RWPE2 (cell line): ENCODE results near the gene F11.

Source experiments
- ATAC-seq: fragments of 200-7000 bp; cut with Tn5 transposase; 3 replicates; pipeline ENCODE4 v1.9.1; 2021; ENCODE audit warnings: low read depth
- DNase-seq: peaks from one replicate; pipeline ENCODE4 v3.0.0-alpha.2; 2020; ENCODE audit warnings: low spot score
- H3K27ac ChIP-seq: fragments of 450-650 bp; 2 replicates; pipeline ENCODE4 v1.5.1; 2017; ENCODE audit warnings: mild to moderate bottlenecking; ENCODE audit not compliant: poor library complexity, severe bottlenecking
- H3K27me3 ChIP-seq: fragments of 250-450 bp; sonication (Bioruptor Pico); 2 replicates; pipeline ENCODE4 v1.5.1; 2021; ENCODE audit warnings: mild to moderate bottlenecking, moderate library complexity; ENCODE audit not compliant: insufficient read depth, poor library complexity, severe bottlenecking
- H3K36me3 ChIP-seq: fragments of 250-450 bp; sonication (Bioruptor Pico); 2 replicates; pipeline ENCODE4 v1.5.1; 2020; ENCODE audit warnings: low read depth, mild to moderate bottlenecking, moderate library complexity
- H3K4me1 ChIP-seq: fragments of 250-450 bp; sonication (Bioruptor Pico); 2 replicates; pipeline ENCODE4 v1.5.1; 2021; ENCODE audit warnings: mild to moderate bottlenecking, moderate library complexity; ENCODE audit not compliant: insufficient read depth, poor library complexity, severe bottlenecking
- H3K4me3 ChIP-seq: fragments of 250-450 bp; sonication (Bioruptor Pico); 2 replicates; pipeline ENCODE4 v1.5.1; 2021; ENCODE audit warnings: mild to moderate bottlenecking, moderate library complexity; ENCODE audit not compliant: severe bottlenecking
- H3K9me3 ChIP-seq: fragments of 250-450 bp; sonication (Bioruptor Pico); 2 replicates; pipeline ENCODE4 v1.5.1; 2021; ENCODE audit warnings: mild to moderate bottlenecking, moderate library complexity; ENCODE audit not compliant: severe bottlenecking
- CTCF ChIP-seq: fragments of 450-650 bp; IDR thresholded peaks from one replicate; pipeline ENCODE4 v1.5.1; 2017; ENCODE audit warnings: mild to moderate bottlenecking, moderate library complexity; ENCODE audit not compliant: poor library complexity, severe bottlenecking

Gene F11

DNA sequence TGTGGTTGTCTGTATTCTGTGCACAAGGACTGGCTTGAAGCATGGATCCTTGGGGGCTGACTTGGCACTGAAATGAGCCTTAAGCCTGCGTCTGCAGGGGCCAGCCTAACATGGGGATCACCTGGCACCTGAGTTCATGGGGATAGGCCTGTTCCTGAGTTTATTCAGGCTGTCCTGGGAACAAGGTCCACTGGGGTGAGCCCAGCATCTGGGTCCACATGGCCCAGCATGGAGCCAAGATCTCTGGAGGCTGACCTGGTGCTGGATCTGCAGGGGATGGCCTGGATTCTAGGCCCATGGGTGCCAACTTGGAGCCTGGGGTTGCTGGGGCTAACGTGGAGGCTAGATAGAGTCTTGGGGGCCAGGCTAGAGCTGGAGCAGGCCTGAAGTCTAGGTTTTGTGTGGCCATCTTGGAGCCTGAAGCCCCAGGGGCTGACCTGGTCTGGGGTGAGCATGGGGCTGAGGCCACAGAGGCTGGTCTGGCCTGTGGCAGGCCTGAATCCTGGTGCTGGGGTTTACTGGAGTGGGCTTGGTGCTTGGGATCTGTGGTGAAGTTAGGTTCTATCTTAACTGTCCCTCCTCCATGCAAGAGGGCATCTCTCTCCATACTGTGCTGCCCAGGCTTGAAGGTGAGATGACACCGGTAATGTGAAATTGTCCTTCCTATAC is 39.3 kb upstream of the F11 start:
- peaks cover 3% of the 10 kb centered on the region for H3K27me3 ChIP-seq
- no peak overlapping the region for H3K27ac ChIP-seq
- H3K4me1 ChIP-seq, result no peaks in the 10 kb centered on the region
- H3K9me3 ChIP-seq, result no peaks in the 10 kb centered on the region
- no peak for TF ChIP-seq CTCF
- H3K36me3 ChIP-seq, result no peaks in the 10 kb centered on the region
- ATAC-seq (no peak), DNase-seq (no peak)
- no peak overlapping the region for H3K4me3 ChIP-seq

- no peak for TF ChIP-seq CTCF
- no peaks in the 10 kb centered on the region for H3K9me3 ChIP-seq
- DNase-seq (no peak), ATAC-seq (no peak)
- no peaks in the 10 kb centered on the region for H3K36me3 ChIP-seq
- no peaks in the 10 kb centered on the region for H3K4me1 ChIP-seq
- H3K27ac ChIP-seq, result no peak within 1 kb of the TSS
- H3K4me3 ChIP-seq, result no peak within 1 kb of the TSS
- H3K27me3 ChIP-seq, result no peaks in the 10 kb centered on the region
Measured at GRCh38 chr4:186227221-186227620, 38.8 kb upstream of the F11 start, which contains the start of gene KLKB1. KLKB1 (plus strand) TSS chr4:186227507; CDS start chr4:186228196, 689 bp downstream.

- H3K27ac ChIP-seq, result no peak overlapping the region
- H3K27me3 ChIP-seq, result no peaks in the 10 kb centered on the region
- H3K9me3 ChIP-seq, result no peaks in the 10 kb centered on the region
- ATAC-seq, result no peak
- DNase-seq, result no peak
- no peak overlapping the region for H3K4me3 ChIP-seq
- TF ChIP-seq CTCF, result no peak
- H3K36me3 ChIP-seq, result no peaks in the 10 kb centered on the region
- H3K4me1 ChIP-seq, result no peaks in the 10 kb centered on the region
Measured at GRCh38 chr4:186227744-186228513, 38.1 kb upstream of the F11 start.

DNA sequence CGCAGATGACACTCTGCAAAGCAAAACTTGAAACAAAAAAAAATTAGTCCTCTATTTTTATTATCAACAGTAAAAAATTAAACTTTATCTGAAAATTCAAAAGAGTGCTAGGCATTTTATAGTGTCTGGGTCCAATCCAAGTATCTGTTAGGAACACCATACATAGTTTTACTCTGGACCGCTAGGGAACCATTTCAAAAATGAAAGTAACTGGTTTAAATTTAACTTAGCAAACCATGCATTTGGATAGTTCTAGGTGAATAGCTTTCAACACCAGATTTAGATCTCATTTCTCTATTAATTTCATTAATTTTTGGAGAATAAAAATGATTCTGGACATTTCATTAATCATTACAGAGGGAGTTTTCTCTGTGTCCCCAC is 37.5 kb upstream of the F11 start:
- Histone ChIP-seq H3K9me3 (no peaks in the 10 kb centered on the region), H3K4me3 (no peak overlapping the region), H3K4me1 (no peaks in the 10 kb centered on the region), H3K36me3 (no peaks in the 10 kb centered on the region), H3K27ac (no peak overlapping the region), H3K27me3 (no peaks in the 10 kb centered on the region)
- DNase-seq (no peak), ATAC-seq (no peak)
- no peak for TF ChIP-seq CTCF

DNA sequence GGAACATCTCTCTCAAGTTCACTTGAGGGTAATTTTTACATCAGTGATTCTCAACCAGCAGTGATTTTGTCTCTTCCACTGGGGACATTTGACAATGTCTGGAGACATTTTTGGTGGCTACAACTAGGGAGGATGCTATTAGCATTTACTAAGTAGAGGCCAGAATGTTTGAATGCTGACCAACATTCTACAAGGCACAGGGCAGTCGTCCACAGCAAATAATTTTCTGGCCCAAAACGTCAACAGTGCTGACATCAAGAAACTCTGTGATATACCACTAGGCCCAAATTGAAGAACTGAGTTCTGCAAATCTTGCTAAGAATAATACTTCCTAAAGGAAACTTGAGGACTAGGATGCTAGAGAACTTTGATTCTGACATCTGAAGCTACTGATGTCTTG is 31.6 kb upstream of the F11 start:
- Histone ChIP-seq H3K27ac (no peak overlapping the region), H3K9me3 (no peaks in the 10 kb centered on the region), H3K4me3 (no peak overlapping the region), H3K36me3 (no peaks in the 10 kb centered on the region), H3K27me3 (no peaks in the 10 kb centered on the region), H3K4me1 (no peaks in the 10 kb centered on the region)
- ATAC-seq, result no peak
- no peak for DNase-seq
- TF ChIP-seq CTCF, result no peak
